ENCODE data around the gene TNFAIP8. TPM values are rescaled to one million over a fixed set of nuclear protein-coding genes. Genes with fewer than 3 reads are reported as not detected.

Gene TNFAIP8
- total RNA-seq, 2 donors from 2014 or later, result 10.8 to 12.4 TPM

DNA sequence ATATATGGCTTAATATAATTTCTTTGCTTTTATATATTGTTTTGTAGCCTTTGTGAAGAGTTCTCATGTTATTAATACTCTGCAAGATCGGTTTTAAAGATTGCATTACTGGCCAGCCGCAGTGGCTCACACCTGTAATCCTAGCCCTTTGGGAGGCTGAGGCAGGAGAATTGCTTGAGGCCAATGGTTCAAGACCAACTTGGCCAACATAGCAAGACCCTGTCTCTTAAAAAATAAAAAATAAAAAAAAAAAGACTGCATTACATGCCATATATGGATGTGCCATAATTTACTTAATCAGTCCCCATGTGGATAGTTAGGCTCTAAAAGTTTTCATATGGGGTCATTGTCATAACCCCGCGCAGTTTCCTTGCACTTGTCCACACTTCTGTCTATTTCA lies 31.0 kb upstream of the TNFAIP8 start:
- no peak for DNase-seq (ENCODE audit: low spot score)
- intact Hi-C loops (cut with DNase I), result loop anchor here in 1 of 2 donors (5.0 kb wide), 1 partner anchor 58 kb away; no protein-coding TSS in a partner anchor

DNA sequence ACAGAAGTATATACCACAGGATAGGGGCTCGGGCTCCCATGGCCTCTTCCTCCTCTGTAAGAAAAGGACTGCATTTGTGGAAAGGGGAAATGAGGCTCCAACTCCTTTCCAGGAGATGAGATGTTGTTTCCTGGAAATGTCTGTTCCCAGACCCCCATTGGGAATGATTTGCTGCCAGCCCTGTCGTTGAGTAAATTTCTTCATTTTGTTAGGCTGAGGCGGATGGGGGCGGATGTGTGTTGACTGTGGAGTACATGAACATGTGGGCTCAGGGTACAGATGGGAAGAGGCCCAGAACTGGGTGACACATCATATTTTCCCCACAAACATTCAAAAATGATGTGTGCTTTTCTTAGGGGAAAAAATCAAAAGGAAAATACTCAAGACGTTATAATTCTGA lies 28.8 kb upstream of the TNFAIP8 start:
- no peak for DNase-seq (ENCODE audit: low spot score)
- intact Hi-C loops (cut with DNase I), result no loop called here

DNA sequence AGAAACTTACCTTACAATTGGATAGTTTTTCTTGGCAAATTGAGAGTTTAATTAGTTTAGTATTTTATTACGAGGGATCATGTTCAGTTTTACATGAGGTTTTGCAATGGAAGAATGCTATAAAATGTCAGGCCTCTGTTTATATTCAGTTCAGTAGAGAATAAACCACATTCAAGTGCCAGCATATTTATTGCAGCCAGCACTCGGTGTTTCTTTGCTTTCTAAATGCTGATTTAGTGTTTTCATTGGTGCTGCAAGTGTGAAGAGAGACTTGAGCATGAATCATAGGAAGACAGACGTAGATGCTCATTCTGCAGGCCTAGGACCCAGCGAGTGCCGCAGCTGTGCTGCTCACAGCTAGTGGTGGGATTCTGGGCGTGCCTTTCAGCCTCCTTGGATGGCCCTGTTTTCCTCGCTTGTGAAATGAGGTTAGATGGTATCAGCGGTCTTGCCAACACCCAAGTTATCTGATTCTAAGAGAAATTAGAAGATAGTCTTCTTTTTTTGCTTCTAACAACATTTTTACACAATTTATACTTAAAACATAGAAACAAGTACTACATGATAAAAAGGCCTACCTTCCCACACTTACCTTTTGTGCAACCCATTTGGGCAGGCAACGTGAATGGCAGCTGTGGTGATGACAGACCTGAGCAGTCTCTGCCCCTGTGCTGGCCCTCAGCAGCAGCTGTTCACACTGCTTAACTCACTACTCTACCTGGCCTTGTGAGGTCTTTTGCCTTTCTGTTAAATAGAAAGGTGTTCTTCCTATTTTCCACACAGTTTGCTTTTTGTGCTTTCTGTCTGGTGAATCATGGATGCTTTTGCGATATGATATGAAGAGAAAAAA lies 26.8 kb upstream of the TNFAIP8 start:
- DNase-seq (ENCODE audit: low spot score), result no peak
- intact Hi-C loops (cut with DNase I), result no loop called here

DNA sequence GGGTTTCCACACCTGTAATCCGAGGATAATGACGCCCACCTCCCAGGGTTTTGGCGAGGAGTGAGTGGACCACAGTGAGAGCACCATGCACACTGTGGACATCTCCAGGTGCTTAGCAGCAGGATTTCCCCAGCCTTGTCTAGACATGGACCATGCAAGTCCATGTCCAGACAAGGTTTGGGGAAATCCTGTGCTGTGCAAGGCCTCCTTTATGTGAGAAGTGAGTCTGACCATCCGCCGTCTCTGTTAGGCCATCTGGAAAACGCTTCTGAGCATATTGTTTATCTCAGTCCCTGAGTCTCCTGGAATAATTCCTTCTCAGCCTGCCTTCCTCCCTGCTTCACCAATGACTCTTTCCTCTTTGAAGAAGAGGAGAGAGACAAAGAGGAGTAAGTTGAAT lies 26.2 kb upstream of the TNFAIP8 start:
- intact Hi-C loops (cut with DNase I), result no loop called here
- no peak for DNase-seq (ENCODE audit: low spot score)

DNA sequence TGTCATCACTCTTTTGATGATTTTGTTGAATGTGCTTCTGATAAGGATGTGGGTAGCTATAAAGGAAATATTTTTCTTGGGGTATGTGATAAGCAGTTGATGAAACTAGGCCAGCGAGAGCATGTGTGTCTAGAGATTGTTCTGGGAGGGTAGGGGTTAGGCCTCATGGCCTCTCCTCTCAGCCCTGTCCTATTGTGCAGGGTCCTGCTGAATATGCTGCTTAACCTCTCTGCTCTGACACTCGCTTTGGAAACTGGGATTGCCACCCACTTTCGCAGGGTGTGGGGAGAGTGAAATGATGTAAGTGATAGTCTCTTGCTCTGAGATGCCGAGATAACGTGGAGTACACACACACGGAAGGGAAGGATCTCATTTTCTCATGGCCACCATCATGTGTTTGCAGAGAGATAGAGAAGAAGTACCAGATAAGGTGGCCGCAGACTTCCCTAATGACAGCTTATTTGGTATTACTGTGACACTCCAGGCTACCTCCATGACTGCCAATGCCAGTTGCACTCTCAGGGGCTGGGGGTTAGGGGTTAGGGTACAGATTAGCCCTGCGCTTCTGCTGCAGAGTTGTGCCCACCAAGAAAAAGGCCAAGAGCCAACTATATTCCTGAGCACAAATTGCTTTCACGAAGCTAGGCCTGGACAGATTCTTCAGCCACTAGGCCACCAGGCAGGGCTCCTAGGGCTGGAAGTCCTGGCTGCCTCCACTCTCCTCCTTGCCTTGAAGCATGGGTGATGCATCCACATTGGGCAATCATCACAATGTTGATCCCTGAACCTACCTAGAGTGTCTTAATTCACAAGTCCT lies 25.2 kb upstream of the TNFAIP8 start:
- intact Hi-C loops (cut with DNase I), result no loop called here

DNA sequence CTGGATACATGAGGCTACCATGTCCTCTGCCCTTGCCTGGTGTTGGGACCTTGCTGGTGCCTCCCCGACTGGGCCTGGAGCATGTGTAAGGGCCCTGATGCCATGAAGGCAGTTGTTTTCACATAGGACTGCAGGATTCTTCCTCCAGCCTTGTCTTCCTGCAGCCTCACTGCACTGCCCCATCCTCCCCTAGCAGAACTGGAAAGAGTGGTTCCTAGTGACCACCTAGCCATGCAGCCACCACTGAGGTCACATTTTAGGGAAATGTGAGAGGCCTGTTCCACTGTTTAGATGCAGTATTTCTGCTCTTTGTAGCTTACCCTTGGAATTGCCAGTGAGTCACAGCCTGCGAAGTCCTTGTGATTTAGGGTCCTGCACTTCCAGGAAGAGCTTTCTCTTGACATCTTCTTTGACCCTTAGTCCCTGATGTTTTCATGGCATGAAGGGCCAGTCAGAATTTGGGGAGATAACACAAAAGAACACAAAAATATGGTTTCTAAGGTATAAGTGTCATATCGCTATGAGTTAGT lies 24.2 kb upstream of the TNFAIP8 start:
- no peak for DNase-seq (ENCODE audit: low spot score)
- intact Hi-C loops (cut with DNase I), result no loop called here

More for the DNA sequence above, 25.2 kb upstream of the TNFAIP8 start:
- DNase-seq (ENCODE audit: low spot score), result no peak

DNA sequence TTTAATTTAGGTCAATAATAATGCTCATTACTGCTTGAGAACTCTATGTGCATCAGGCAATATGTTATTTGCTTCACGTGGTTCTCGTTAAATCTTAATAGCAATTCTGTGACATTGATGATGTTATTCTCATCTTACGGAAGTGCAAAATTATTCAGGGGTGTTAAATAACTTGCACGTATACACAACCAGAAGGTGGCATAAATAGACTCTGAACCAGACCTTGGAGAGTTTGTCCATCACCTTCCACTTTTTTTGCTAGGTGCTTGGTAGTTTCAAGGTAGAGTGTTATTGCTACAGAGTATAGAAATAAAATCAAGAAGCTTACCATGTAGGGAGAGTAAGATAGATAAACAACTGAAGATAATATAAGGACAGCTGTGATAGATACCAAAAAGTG lies 23.6 kb upstream of the TNFAIP8 start:
- intact Hi-C loops (cut with DNase I), result no loop called here
- DNase-seq (ENCODE audit: low spot score), result no peak

DNA sequence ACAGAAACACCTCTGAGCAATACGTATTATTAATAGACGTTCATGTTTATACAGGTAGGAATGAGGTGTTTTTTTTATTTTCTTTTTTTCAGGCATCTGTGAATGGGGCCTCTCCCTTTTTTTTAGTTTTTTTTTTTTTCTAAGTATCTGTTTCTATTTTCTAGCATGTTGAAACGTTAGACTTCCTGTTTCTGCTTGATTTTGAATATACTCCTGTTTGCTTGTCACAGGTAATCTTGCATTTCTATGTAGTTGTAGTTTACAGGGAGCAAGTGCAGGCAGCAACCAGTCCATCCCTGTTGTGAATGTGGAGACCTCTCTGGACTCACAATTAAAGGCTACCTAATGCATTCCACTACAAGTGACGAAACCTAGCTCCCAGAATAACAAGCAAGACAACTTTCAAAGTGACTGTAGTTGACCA lies 22.8 kb upstream of the TNFAIP8 start:
- no peak for DNase-seq (ENCODE audit: low spot score)
- intact Hi-C loops (cut with DNase I), result no loop called here

DNA sequence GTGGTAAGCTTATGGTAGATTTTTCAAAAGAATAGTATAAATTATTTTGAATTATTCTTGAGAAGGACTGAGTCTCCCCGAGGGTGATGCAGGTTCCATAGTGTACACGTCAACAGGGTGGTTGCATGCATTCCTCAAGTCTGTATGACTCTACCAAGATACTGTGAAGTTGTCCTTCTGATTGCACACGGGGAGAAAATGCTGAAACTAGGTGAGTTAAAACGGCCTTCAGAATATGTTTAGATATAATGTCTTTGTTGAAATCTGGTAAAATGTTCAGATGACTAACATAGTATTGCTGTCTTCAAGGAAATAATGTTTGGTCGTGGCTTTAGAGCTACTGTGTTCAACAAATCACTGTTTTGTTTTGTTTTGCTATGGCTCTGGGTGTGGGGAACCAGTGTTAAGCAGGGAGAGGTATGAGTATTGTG lies 22.4 kb upstream of the TNFAIP8 start:
- intact Hi-C loops (cut with DNase I), result no loop called here

DNA sequence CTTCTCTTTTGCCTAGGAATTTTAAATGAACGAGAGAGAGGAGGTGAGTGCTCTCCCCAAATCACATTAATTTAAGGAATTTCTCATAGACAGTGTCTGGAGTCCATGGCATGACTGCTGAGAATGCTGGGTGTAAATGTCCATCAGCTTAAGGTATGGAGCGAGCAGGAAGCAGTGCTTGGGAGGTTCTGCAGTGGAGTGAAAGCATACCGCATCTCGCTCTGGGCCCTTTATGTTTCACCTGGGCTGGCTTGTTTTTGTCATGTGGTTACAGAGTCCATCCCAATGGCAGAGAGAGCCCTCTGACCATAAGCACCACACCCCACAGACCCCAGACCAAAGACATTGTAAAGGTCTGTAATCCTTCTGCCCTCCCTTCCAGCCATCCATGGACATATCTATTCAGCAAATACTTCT lies 20.6 kb upstream of the TNFAIP8 start:
- intact Hi-C loops (cut with DNase I), result no loop called here
- no peak for DNase-seq (ENCODE audit: low spot score)

More for the DNA sequence above, 22.4 kb upstream of the TNFAIP8 start:
- no peak for DNase-seq (ENCODE audit: low spot score)

DNA sequence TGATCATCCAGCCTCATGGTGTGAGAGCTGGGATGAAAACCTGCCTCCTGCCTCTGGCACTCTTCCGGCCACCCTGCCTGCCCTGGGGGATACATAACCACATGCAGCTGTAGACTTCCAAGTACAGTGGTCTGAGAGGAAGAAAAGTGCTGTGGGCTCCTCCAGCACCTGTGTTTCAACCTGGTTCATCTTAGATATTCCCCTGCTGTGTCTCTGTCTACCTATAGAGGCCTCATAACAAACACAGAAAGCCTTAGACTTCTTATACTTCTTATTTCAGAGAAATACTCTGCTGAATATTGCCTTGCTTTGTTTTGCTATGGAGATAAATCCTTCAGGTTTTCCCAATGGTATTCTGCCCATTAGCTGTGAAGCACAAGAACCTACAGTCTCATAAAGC lies 19.6 kb upstream of the TNFAIP8 start:
- intact Hi-C loops (cut with DNase I), result no loop called here
- DNase-seq (ENCODE audit: low spot score), result no peak

DNA sequence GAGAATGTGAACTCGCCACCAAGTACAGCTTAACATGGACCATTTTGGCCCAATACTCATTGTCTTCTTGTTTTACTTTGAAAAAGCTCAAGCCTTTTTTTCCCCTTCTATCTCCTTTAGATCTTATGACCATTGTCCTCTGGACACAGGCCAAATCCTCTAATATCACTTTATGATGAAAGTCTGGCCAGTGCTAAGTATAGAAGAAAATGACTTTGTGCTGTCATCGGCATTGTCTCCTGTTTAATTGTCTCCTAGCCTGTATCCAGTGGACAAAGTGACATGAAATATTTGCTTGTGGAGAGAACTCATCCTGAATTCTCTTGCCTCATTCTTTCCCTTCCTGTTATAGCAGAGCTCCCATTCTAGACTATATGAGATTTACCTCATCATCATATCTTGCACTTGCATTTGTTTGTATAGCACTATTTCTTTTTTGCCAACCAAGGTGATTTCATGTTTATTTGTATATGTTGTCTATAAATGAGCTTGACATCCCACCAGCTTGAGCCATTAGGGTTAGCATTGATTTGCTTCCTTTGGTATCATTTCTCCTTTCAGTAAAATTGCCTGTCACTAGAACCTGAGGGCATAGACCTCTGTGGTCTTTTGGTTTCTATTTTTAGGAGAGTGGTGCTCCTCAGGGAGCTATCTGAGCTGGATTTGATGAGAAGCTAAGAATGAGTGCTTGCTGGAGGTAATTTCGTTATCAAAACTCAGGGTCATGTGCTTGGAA lies 18.8 kb upstream of the TNFAIP8 start:
- no peak for DNase-seq (ENCODE audit: low spot score)
- intact Hi-C loops (cut with DNase I), result no loop called here

DNA sequence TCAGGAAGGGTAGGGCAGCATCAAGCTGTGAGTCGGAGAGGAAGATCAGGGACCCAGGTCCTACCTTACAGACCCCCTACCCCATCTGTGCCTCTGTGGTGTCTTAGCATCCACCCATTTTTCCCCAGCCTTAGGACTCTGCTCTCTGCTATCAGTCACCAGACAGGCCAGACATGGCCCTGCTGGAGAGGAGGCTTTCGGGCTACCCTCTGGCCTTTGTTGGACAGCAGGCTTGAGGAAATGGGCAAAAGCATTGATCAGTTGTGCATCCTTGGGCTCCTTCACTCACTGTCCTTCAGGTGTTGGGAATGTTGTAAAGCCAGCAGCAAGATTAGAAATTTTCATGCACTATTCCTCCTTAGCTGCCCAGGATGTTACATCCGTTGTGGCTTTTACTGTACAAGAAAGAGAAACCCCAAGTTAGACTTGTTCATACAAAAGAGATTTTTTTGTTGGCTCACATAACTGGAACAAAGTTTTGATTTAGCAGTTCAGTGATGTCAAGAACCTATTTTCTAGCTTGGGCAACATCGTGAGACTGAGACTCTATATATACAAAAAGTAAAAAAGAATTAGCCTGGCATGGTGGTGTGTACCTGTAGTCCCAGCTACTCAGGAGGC lies 17.4 kb upstream of the TNFAIP8 start:
- intact Hi-C loops (cut with DNase I), result no loop called here
- no peak for DNase-seq (ENCODE audit: low spot score)

DNA sequence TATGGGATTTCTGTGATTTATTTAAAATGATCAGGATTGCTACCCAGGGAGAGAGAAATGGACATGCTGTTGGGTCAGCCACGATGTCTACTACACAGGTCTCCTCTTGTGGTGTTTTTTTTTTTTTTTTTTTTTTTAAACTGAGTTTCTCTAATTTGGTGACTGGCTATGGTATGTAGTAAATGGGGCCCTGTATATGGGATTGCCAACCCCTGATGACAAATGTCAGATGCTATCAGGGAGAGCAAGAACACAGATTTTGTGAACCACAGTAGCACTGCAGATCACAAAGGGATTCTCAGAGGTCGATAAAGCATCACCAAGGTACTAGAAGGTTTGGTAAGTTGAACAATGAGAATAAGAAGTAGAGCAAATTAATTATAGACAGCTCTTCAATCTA lies 16.5 kb upstream of the TNFAIP8 start:
- intact Hi-C loops (cut with DNase I), result no loop called here
- no peak for DNase-seq (ENCODE audit: low spot score)

DNA sequence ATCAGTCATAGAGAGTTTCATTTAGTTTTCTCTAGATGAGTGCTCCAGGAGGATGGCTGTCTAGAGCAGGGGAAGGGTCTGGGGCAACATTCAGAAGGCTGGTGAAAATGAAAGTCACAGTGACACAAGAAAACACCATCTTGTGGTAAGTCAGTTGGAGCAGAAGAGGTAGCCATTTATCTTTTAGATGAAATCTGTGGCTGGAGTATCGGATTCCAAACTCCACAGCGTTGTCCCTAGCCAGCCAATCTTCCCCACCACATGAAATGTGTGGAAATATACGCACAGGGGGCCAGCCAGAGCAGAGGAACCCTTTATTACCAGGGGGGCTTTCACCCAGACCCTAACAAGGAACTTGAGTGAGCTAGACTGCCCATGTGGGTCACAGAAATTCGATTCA lies 15.9 kb upstream of the TNFAIP8 start:
- DNase-seq (ENCODE audit: low spot score), result no peak
- intact Hi-C loops (cut with DNase I), result no loop called here

DNA sequence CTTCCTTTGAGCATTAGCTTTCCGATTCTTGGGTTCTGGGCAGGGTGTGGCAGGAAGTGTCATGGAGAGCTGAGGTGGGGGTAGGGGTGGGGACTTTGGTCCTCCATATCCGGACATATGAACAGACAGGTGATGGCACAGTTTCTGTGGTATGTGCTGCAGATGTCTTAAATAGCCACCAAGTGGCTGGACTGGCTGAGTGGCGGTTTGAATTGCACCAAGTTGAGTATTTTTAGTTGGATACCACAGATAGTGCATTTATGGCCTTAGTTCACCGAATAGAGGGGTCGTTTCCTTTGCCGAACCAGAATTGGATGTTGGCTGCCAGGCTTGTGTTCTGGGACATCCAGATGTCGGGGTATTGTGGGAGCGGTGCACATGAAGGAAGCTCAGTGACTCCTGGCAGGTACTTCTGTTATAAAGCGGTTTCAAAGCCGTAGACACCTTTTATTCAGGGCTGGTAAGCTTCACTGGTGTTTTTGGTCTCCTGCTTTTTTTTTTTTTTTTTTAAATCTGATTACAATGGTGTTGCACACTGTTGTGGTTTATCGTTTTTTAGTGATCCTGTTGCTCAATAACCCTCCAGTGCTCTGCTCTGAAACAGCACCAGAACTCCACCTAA lies 15.1 kb upstream of the TNFAIP8 start:
- DNase-seq (ENCODE audit: low spot score), result no peak
- intact Hi-C loops (cut with DNase I), result no loop called here

DNA sequence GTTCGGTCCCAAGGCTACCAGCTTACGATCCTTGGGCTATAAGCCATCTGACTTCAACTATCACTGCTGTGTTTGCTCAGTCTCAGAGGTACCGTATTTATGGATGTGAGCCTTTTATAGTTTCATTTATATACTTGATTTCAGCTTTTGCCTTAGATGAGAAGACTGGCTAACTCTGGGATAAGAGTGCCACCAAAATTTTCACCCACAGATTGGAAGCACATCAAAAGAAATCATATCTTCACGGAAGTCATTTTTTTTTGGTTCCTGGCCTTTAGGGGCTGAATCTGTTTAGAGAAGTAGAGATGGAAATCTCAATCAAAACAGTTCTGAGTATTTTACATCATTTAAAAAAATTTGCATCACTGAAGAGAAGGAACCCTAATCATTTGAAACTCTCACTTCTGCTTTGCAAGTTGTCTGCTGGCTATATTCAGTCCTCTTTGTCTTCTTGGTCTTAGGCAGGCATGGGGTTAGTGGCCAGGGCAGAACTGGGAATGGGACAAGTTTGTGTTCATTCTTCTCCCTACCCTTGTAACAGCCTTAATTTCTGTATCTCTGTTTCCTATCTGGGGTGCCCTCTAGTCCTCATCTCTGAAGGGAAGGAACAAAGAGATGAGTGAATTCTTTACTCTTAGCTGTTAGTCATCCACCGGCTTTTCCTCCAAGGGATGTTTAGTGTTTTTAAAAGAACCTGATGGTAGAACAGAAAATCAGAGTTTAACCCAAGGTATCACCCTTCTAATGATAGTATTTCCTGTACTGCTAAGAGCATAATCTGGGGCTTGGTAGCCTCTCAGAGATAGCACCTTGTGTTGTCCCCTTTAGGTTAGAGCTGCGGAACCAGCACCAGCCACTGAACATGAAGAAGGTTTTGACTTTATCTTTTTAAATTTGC lies 14.1 kb upstream of the TNFAIP8 start:
- DNase-seq (ENCODE audit: low spot score), result no peak
- intact Hi-C loops (cut with DNase I), result no loop called here

DNA sequence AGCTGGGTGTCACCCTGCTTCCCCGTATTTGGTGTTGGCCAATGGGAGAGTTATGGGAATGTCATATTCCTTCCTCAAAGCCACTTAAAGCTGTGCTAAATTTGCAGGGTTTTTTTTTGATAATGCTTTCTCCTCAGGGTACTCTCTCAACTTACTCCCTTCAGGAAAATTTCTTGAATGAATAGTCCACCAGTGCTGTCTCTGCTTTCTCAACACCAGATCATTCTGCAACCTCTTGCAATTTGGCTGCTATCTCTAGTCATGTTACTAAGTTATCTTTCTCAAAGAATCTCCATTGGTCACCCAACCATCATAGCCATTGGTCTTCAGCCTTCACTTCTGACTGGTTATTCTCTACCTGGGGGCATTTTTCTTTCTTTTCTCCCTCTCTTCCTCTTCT lies 13.4 kb upstream of the TNFAIP8 start:
- no peak for DNase-seq (ENCODE audit: low spot score)
- intact Hi-C loops (cut with DNase I), result no loop called here

Measured in posterior vena cava (tissue), 2 donors.